ENCODE results near the gene FCN2.

DNA sequence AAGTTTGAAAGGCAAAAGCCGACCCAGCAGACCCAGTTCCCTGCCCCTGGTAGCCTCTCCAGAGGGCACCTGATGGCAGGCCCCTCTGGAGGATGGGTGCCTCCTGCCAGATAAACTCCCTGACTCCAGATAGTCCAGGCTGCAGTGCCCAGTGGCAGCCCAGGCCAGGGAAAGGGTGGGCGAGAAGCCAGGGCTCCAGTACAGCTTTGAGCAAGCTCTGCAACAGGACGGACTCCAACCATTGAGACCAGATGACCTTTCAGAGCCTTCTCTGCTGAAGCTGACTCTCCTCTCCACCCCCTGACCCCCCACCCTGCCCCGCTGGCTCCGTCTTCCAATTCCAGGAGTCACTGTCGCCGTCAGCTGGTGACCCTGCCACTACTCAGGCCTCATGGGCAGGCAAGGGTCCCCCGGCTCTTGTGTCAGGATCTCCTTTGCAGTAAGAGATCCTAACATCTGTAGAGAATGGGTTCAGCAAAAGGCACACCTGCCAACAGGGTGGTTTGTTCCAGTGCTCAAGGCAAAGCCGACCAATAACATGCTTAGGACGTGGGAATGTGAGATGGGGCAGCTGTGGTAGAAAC lies 52.6 kb downstream of the FCN2 start:
- TF ChIP-seq POLR2A (IDR thresholded peaks at IDR 0.05): no peak
- TF ChIP-seq, protein P1, sequence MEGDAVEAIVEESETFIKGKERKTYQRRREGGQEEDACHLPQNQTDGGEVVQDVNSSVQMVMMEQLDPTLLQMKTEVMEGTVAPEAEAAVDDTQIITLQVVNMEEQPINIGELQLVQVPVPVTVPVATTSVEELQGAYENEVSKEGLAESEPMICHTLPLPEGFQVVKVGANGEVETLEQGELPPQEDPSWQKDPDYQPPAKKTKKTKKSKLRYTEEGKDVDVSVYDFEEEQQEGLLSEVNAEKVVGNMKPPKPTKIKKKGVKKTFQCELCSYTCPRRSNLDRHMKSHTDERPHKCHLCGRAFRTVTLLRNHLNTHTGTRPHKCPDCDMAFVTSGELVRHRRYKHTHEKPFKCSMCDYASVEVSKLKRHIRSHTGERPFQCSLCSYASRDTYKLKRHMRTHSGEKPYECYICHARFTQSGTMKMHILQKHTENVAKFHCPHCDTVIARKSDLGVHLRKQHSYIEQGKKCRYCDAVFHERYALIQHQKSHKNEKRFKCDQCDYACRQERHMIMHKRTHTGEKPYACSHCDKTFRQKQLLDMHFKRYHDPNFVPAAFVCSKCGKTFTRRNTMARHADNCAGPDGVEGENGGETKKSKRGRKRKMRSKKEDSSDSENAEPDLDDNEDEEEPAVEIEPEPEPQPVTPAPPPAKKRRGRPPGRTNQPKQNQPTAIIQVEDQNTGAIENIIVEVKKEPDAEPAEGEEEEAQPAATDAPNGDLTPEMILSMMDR (IDR thresholded peaks at IDR 0.05): no peak

Measured in esophagus squamous epithelium (tissue), 4 donors.